ENCODE data around the gene PDZD2. TPM values are rescaled to one million over a fixed set of nuclear protein-coding genes. Genes with fewer than 3 reads are reported as not detected.

PDZD2 gene
- total RNA-seq, 1 donor from 2014 or later, result 0.38 TPM

- POLR2A ChIA-PET, result no interaction called here
- no peaks in the 10 kb centered on the region for H3K4me1 Mint-ChIP-seq
- ATAC-seq (ENCODE audit: low read depth), result no peak
These were observed 16.6 kb downstream of the PDZD2 start for GRCh38 chr5:31655491-31655890.

GRCh38 chr5:31656806-31657205, 17.9 kb downstream of the PDZD2 start:
- POLR2A ChIA-PET, result no interaction called here
- ATAC-seq (ENCODE audit: low read depth), result no peak
- CTCF ChIA-PET, result no interaction called here

More at GRCh38 chr5:31655491-31655890, 16.6 kb downstream of the PDZD2 start:
- CTCF ChIA-PET, result no interaction called here
- peaks cover 6% of the 10 kb centered on the region for H3K27me3 Mint-ChIP-seq
- no peak overlapping the region for H3K27ac Mint-ChIP-seq
- peaks cover 8% of the 10 kb centered on the region for H3K9me3 Mint-ChIP-seq
- no peaks in the 10 kb centered on the region for H3K36me3 Mint-ChIP-seq (ENCODE audit: low read depth)
- no peak overlapping the region for H3K4me3 Mint-ChIP-seq
- TF ChIP-seq CTCF (IDR thresholded peaks at IDR 0.05), result no peak
- intact Hi-C loops (cut with micrococcal nuclease), result no loop called here
- no peak for DNase-seq

GRCh38 chr5:31657315-31657979, 18.5 kb downstream of the PDZD2 start:
- no peak overlapping the region for H3K27ac Mint-ChIP-seq
- CTCF ChIA-PET, result no interaction called here
- H3K4me3 Mint-ChIP-seq, result no peak overlapping the region
- H3K9me3 Mint-ChIP-seq, result peaks cover 9% of the 10 kb centered on the region
- ATAC-seq (ENCODE audit: low read depth), result no peak
- peaks cover 6% of the 10 kb centered on the region for H3K27me3 Mint-ChIP-seq
- DNase-seq, result no peak
- no peaks in the 10 kb centered on the region for H3K36me3 Mint-ChIP-seq (ENCODE audit: low read depth)
- no peak for TF ChIP-seq CTCF (IDR thresholded peaks at IDR 0.05)
- no peaks in the 10 kb centered on the region for H3K4me1 Mint-ChIP-seq
- intact Hi-C loops (cut with micrococcal nuclease), result no loop called here
- POLR2A ChIA-PET, result no interaction called here

More at GRCh38 chr5:31656806-31657205, 17.9 kb downstream of the PDZD2 start:
- H3K27ac Mint-ChIP-seq, result no peak overlapping the region
- intact Hi-C loops (cut with micrococcal nuclease), result no loop called here
- no peak overlapping the region for H3K4me3 Mint-ChIP-seq
- H3K4me1 Mint-ChIP-seq, result no peaks in the 10 kb centered on the region
- TF ChIP-seq CTCF (IDR thresholded peaks at IDR 0.05), result no peak
- peaks cover 9% of the 10 kb centered on the region for H3K9me3 Mint-ChIP-seq
- peaks cover 6% of the 10 kb centered on the region for H3K27me3 Mint-ChIP-seq
- no peaks in the 10 kb centered on the region for H3K36me3 Mint-ChIP-seq (ENCODE audit: low read depth)
- DNase-seq, result no peak

GRCh38 chr5:31661257-31661656, 22.3 kb downstream of the PDZD2 start:
- intact Hi-C loops (cut with micrococcal nuclease), result no loop called here
- DNase-seq, result no peak
- H3K27me3 Mint-ChIP-seq, result peaks cover 6% of the 10 kb centered on the region
- H3K27ac Mint-ChIP-seq, result no peak overlapping the region
- no peak for TF ChIP-seq CTCF (IDR thresholded peaks at IDR 0.05)
- peaks cover 9% of the 10 kb centered on the region for H3K9me3 Mint-ChIP-seq
- ChIA-PET POLR2A (no interaction called here), CTCF (no interaction called here)
- H3K4me1 Mint-ChIP-seq, result no peaks in the 10 kb centered on the region
- no peak for ATAC-seq (ENCODE audit: low read depth)
- H3K4me3 Mint-ChIP-seq, result no peak overlapping the region
- H3K36me3 Mint-ChIP-seq (ENCODE audit: low read depth), result no peaks in the 10 kb centered on the region

GRCh38 chr5:31663519-31663918, 24.6 kb downstream of the PDZD2 start:
- peaks cover 9% of the 10 kb centered on the region for H3K27me3 Mint-ChIP-seq
- intact Hi-C loops (cut with micrococcal nuclease), result no loop called here
- TF ChIP-seq CTCF (IDR thresholded peaks at IDR 0.05), result no peak
- ATAC-seq (ENCODE audit: low read depth) (no peak), DNase-seq (no peak)
- no peak overlapping the region for H3K27ac Mint-ChIP-seq
- CTCF ChIA-PET, result no interaction called here
- no peaks in the 10 kb centered on the region for H3K4me1 Mint-ChIP-seq
- no peaks in the 10 kb centered on the region for H3K36me3 Mint-ChIP-seq (ENCODE audit: low read depth)
- POLR2A ChIA-PET, result no interaction called here
- H3K9me3 Mint-ChIP-seq, result peaks cover 9% of the 10 kb centered on the region
- H3K4me3 Mint-ChIP-seq, result no peak overlapping the region

All from activated B cell treated with CpG ODN at 0.5 μM for 24 hours (primary cell).